Activated CD4-positive, alpha-beta T cell treated with anti-CD3 and anti-CD28 coated beads for 36 hours (primary cell): ENCODE measurements around the gene PBOV1. TPM values are rescaled to one million over a fixed set of nuclear protein-coding genes. Genes with fewer than 3 reads are reported as not detected.

Experiments
- ATAC-seq: fragments of 200-7000 bp; cut with Tn5 transposase; one replicate; pipeline ENCODE4 v1.10.0; 2021; ENCODE audit warnings: mild to moderate bottlenecking, moderate library complexity
- CTCF ChIA-PET: fragments of 350-600 bp; sonication (Branson Sonifier 250); formaldehyde crosslinking; loops from one replicate; lab custom pipeline; 2021; ENCODE audit warnings: antibody characterized with exemption; lab: Charles Lee
- POLR2A ChIA-PET: fragments of 350-600 bp; sonication (Branson Sonifier 250); formaldehyde crosslinking; loops from one replicate; lab custom pipeline; 2021; ENCODE audit warnings: antibody characterized with exemption, inconsistent platforms; lab: Charles Lee
- DNase-seq: peaks from one replicate; pipeline ENCODE4 v3.0.0-alpha.2; 2020
- H3K27ac Mint-ChIP-seq: one replicate; pipeline ENCODE4 v1.8.0; 2021; ENCODE audit warnings: mixed read lengths
- H3K27me3 Mint-ChIP-seq: one replicate; pipeline ENCODE4 v1.8.0; 2021; ENCODE audit warnings: mixed read lengths
- H3K36me3 Mint-ChIP-seq: one replicate; pipeline ENCODE4 v1.8.0; 2021; ENCODE audit warnings: low read depth, mixed read lengths
- H3K4me1 Mint-ChIP-seq: one replicate; pipeline ENCODE4 v1.8.0; 2021; ENCODE audit warnings: mixed read lengths
- H3K4me3 Mint-ChIP-seq: one replicate; pipeline ENCODE4 v1.8.0; 2021; ENCODE audit warnings: mild to moderate bottlenecking, moderate library complexity, mixed read lengths
- H3K9me3 Mint-ChIP-seq: one replicate; pipeline ENCODE4 v1.8.0; 2021; ENCODE audit warnings: low read depth, mixed read lengths
- intact Hi-C, 2 experiments: fragments of 100-400 bp; cut with DNase I in 1 of 2; cut with micrococcal nuclease in 1 of 2; formaldehyde crosslinking; loops; one replicate each; pipeline versions ENCODE4 v1.14.2 to v1.15.1; 2022 to 2024; cut with DNase I, micrococcal nuclease
- total RNA-seq, 2 experiments: library from RNA; stranded (reverse); gene quantifications; one replicate each; pipeline ENCODE4 v1.2.3, GENCODE V29; 2021

Gene PBOV1
- total RNA-seq, 2 experiments from 2014 or later: not detected

DNA sequence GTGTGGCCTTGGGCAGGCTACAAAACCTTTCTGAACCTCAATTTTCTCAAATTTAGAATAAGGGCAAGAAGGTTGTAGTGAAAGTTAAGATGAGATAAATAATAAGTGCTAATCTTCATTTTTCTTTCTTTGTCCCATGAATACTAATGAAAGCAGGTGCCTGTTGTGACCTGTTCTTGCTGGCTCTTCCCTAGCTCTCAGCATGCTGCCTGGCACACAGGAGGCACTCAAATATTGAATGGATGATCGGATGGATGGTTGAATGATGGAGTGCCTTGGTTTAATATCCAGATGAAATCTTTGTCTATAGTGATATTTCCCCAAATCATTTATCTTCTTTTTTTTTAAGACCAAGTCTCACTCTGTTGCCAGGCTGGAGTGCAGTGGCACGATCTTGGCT is 15.0 kb downstream of the PBOV1 start:
- peaks cover 12% of the 10 kb centered on the region for H3K27me3 Mint-ChIP-seq
- no peaks in the 10 kb centered on the region for H3K9me3 Mint-ChIP-seq
- ChIA-PET POLR2A (no interaction called here), CTCF (no interaction called here)
- no peak for ATAC-seq
- no peak overlapping the region for H3K27ac Mint-ChIP-seq
- intact Hi-C loops: no loop called here
- no peak for DNase-seq
- no peaks in the 10 kb centered on the region for H3K4me1 Mint-ChIP-seq
- no peak overlapping the region for H3K4me3 Mint-ChIP-seq
- no peaks in the 10 kb centered on the region for H3K36me3 Mint-ChIP-seq

DNA sequence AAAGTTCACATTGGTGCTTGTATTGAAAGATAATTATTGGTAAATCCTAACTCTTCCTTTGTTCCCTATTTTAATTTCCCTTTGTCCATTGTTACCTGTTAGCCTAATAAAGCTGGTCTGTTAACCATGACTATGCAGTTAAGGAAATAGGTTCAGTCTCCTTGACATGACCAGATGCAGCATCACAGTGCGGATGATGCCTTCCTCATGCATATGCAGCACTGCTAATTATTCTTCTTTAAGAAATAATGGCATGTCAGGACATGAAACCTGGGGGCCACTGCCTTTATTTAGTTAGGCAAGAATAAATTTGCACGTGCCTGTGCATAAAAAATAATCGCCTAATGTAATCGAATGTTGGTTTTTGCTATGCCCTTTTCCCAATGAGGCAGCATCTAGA is 16.5 kb downstream of the PBOV1 start:
- no peaks in the 10 kb centered on the region for H3K9me3 Mint-ChIP-seq
- ATAC-seq: no peak
- no peaks in the 10 kb centered on the region for H3K36me3 Mint-ChIP-seq
- intact Hi-C loops: no loop called here
- ChIA-PET CTCF (no interaction called here), POLR2A (no interaction called here)
- H3K4me3 Mint-ChIP-seq: no peak overlapping the region
- no peak overlapping the region for H3K27ac Mint-ChIP-seq
- no peaks in the 10 kb centered on the region for H3K4me1 Mint-ChIP-seq
- no peak for DNase-seq
- peaks cover 12% of the 10 kb centered on the region for H3K27me3 Mint-ChIP-seq

GRCh38 chr6:138198430-138199091 is 19.7 kb downstream of the PBOV1 start:
- POLR2A ChIA-PET: no interaction called here
- DNase-seq (no peak), ATAC-seq (no peak)
- Mint-ChIP-seq H3K27me3 (peaks cover 12% of the 10 kb centered on the region), H3K36me3 (no peaks in the 10 kb centered on the region), H3K4me3 (no peak overlapping the region), H3K27ac (no peak overlapping the region), H3K9me3 (no peaks in the 10 kb centered on the region), H3K4me1 (no peaks in the 10 kb centered on the region)
- CTCF ChIA-PET: no interaction called here
- intact Hi-C loops: no loop called here

GRCh38 chr6:138197570-138197969 is 20.7 kb downstream of the PBOV1 start:
- no peak for ATAC-seq
- H3K27ac Mint-ChIP-seq: no peak overlapping the region
- POLR2A ChIA-PET: no interaction called here
- H3K4me1 Mint-ChIP-seq: no peaks in the 10 kb centered on the region
- H3K36me3 Mint-ChIP-seq: no peaks in the 10 kb centered on the region
- no peaks in the 10 kb centered on the region for H3K9me3 Mint-ChIP-seq
- intact Hi-C loops: no loop called here
- CTCF ChIA-PET: interaction anchor here (1.0 kb wide), 1 partner anchor 17 kb away, joined by 3 read pairs; no protein-coding TSS in a partner anchor
- H3K4me3 Mint-ChIP-seq: no peak overlapping the region
- no peak for DNase-seq
- H3K27me3 Mint-ChIP-seq: peaks cover 15% of the 10 kb centered on the region

GRCh38 chr6:138196122-138196738 is 22.1 kb downstream of the PBOV1 start:
- CTCF ChIA-PET: no interaction called here
- no peak overlapping the region for H3K4me3 Mint-ChIP-seq
- H3K27ac Mint-ChIP-seq: no peak overlapping the region
- no peaks in the 10 kb centered on the region for H3K36me3 Mint-ChIP-seq
- intact Hi-C loops: no loop called here
- no peaks in the 10 kb centered on the region for H3K4me1 Mint-ChIP-seq
- H3K27me3 Mint-ChIP-seq: peaks cover 11% of the 10 kb centered on the region
- POLR2A ChIA-PET: no interaction called here
- no peak for ATAC-seq
- H3K9me3 Mint-ChIP-seq: no peaks in the 10 kb centered on the region
- no peak for DNase-seq

DNA sequence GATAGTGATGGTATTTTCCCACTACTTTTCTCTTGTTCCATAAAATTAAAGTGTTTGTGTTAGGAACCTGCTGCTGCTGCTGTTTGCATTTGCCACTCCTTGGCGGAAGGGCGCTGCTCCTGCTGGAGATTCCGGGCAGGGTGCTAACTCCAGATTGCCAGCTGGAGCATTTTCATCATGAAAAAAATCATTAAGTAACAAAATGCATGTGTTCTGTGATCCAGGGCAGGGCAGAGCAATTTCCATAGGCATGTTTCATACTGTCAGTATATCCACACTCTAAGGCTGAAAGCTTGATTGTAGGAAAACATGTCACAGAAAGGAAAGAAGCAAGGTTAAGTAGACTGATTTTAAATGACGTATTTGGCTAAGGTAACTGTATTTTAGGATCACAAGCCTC is 24.0 kb downstream of the PBOV1 start:
- H3K4me3 Mint-ChIP-seq: no peak overlapping the region
- H3K9me3 Mint-ChIP-seq: no peaks in the 10 kb centered on the region
- ChIA-PET CTCF (no interaction called here), POLR2A (no interaction called here)
- no peak overlapping the region for H3K27ac Mint-ChIP-seq
- intact Hi-C loops: no loop called here
- H3K36me3 Mint-ChIP-seq: no peaks in the 10 kb centered on the region
- H3K27me3 Mint-ChIP-seq: peaks cover 10% of the 10 kb centered on the region
- ATAC-seq (no peak), DNase-seq (no peak)
- H3K4me1 Mint-ChIP-seq: no peaks in the 10 kb centered on the region

- Mint-ChIP-seq H3K4me3 (no peak overlapping the region), H3K36me3 (no peaks in the 10 kb centered on the region), H3K9me3 (no peaks in the 10 kb centered on the region), H3K27ac (no peak overlapping the region), H3K27me3 (peaks cover 22% of the 10 kb centered on the region), H3K4me1 (no peaks in the 10 kb centered on the region)
- ChIA-PET POLR2A (no interaction called here), CTCF (interaction anchor here (0.6 to 0.9 kb wide), 2 partner anchors 18 to 183 kb away, joined by 3 read pairs; no protein-coding TSS in a partner anchor)
- intact Hi-C loops: no loop called here
- ATAC-seq: no peak
- no peak for DNase-seq
Observed at GRCh38 chr6:138188278-138188941, 29.9 kb downstream of the PBOV1 start.

GRCh38 chr6:138187156-138187555 is 31.1 kb downstream of the PBOV1 start:
- no peak for ATAC-seq

DNA sequence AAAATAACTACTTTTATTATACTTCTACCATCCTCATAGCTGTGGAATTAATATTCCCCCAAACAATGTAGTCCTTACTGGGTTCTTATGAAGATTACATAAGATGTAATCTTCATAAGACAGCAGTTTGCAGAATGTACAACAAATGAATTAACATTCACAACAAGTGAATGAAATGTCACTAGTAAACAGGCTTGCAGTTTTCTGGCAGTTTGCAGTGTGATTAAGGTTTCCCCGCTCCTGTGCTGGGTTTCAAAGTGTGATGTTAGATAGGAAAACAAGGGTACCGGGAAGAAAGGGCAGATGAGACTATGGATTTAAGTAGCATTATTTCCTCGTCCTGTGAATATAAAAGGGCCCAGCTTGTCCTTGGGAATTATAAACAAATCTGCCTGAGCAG is 34.1 kb downstream of the PBOV1 start:
- no peak for DNase-seq
- peaks cover 20% of the 10 kb centered on the region for H3K27me3 Mint-ChIP-seq
- no peaks in the 10 kb centered on the region for H3K36me3 Mint-ChIP-seq
- ATAC-seq: no peak
- CTCF ChIA-PET: interaction anchor here (0.5 kb wide), 1 partner anchor 163 kb away, joined by 3 read pairs; no protein-coding TSS in a partner anchor
- intact Hi-C loops: no loop called here
- H3K4me3 Mint-ChIP-seq: no peak overlapping the region
- peaks cover 2% of the 10 kb centered on the region for H3K9me3 Mint-ChIP-seq
- H3K27ac Mint-ChIP-seq: no peak overlapping the region
- H3K4me1 Mint-ChIP-seq: no peaks in the 10 kb centered on the region
- POLR2A ChIA-PET: no interaction called here

More at GRCh38 chr6:138187156-138187555, 31.1 kb downstream of the PBOV1 start:
- no peaks in the 10 kb centered on the region for H3K9me3 Mint-ChIP-seq
- no peaks in the 10 kb centered on the region for H3K36me3 Mint-ChIP-seq
- peaks cover 24% of the 10 kb centered on the region for H3K27me3 Mint-ChIP-seq
- no peak for DNase-seq
- ChIA-PET CTCF (no interaction called here), POLR2A (no interaction called here)
- H3K4me1 Mint-ChIP-seq: no peaks in the 10 kb centered on the region
- no peak overlapping the region for H3K4me3 Mint-ChIP-seq
- no peak overlapping the region for H3K27ac Mint-ChIP-seq
- intact Hi-C loops: no loop called here

DNA sequence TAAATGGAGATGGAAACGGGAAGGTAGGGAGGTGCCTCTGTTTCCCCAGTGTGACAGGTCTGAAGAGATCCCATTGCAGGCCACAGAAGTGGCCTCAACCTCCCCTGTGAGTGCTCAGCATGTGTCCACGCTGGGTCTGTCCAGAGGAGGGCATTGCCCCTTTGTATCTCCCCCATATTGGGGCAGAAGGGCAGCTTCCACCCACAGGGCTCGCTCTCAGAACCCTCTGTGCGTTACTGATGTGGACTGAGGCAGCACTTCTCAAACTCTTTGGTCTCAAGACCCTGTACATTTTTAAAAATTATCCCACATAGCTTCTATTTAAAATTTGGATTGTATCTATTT is 34.5 kb downstream of the PBOV1 start:
- Mint-ChIP-seq H3K4me1 (no peaks in the 10 kb centered on the region), H3K27me3 (peaks cover 17% of the 10 kb centered on the region), H3K4me3 (no peak overlapping the region), H3K27ac (no peak overlapping the region), H3K9me3 (peaks cover 2% of the 10 kb centered on the region), H3K36me3 (no peaks in the 10 kb centered on the region)
- CTCF ChIA-PET: interaction anchor here (0.5 to 0.9 kb wide), 2 partner anchors 68 to 163 kb away, joined by 3 read pairs; no protein-coding TSS in a partner anchor
- DNase-seq (no peak), ATAC-seq (no peak)
- POLR2A ChIA-PET: no interaction called here
- intact Hi-C loops: no loop called here

- H3K4me1 Mint-ChIP-seq: no peaks in the 10 kb centered on the region
- H3K9me3 Mint-ChIP-seq: peaks cover 8% of the 10 kb centered on the region
- no peak overlapping the region for H3K27ac Mint-ChIP-seq
- no peak for ATAC-seq
- peaks cover 14% of the 10 kb centered on the region for H3K27me3 Mint-ChIP-seq
- no peak for DNase-seq
- H3K4me3 Mint-ChIP-seq: no peak overlapping the region
- H3K36me3 Mint-ChIP-seq: peaks cover 3% of the 10 kb centered on the region
- ChIA-PET POLR2A (no interaction called here), CTCF (interaction anchor here (0.5 to 0.9 kb wide), 2 partner anchors 67 to 164 kb away, joined by 3 read pairs; no protein-coding TSS in a partner anchor)
- intact Hi-C loops: no loop called here
Observed at GRCh38 chr6:138182939-138183789, 35.1 kb downstream of the PBOV1 start.
